ENCODE measurements around the gene NBEA.

DNA sequence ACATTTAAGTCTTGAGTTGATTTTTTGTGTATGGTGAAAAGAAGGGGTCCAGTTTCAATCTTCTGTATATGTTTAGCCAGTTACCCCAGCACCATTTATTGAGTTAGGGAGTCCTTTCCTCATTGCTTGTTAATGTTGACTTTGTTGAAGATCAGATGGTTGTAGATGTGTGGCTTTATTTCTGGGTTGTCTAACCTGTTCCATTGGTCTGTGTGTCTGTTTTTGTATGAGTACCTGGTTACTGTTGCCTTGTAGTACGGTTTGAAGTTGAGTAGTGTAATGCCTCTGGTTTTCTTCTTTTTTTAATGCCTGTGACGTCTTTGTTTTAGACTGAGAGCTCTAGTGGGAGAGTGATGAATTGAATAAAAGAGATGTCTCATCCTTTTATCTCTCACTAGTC lies 83.2 kb downstream of the NBEA start:
- TF ChIP-seq POLR2A (IDR thresholded peaks at IDR 0.05), result no peak
- TF ChIP-seq, protein P1, sequence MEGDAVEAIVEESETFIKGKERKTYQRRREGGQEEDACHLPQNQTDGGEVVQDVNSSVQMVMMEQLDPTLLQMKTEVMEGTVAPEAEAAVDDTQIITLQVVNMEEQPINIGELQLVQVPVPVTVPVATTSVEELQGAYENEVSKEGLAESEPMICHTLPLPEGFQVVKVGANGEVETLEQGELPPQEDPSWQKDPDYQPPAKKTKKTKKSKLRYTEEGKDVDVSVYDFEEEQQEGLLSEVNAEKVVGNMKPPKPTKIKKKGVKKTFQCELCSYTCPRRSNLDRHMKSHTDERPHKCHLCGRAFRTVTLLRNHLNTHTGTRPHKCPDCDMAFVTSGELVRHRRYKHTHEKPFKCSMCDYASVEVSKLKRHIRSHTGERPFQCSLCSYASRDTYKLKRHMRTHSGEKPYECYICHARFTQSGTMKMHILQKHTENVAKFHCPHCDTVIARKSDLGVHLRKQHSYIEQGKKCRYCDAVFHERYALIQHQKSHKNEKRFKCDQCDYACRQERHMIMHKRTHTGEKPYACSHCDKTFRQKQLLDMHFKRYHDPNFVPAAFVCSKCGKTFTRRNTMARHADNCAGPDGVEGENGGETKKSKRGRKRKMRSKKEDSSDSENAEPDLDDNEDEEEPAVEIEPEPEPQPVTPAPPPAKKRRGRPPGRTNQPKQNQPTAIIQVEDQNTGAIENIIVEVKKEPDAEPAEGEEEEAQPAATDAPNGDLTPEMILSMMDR (IDR thresholded peaks at IDR 0.05), result no peak
- TF ChIP-seq POLR2AphosphoS5 (IDR thresholded peaks at IDR 0.05), result no peak

All from breast epithelium (tissue), 3 donors.